Right atrium auricular region (tissue), 2 donors: Measurements from ENCODE around the gene GNG11. TPM values are rescaled to one million over a fixed set of nuclear protein-coding genes. Genes with fewer than 3 reads are reported as not detected.

ENCODE experiments used
- DNase-seq: peaks from one replicate; pipeline ENCODE4 v3.0.0-alpha.2; 2019; ENCODE audit warnings: low spot score
- H3K27ac ChIP-seq, 2 donors: fragments of 200-600 bp; sonication (generic); 1 replicate in 1 of 2; 2 replicates in 1 of 2; pipeline ENCODE4 v1.5.1; 2016 to 2019
- H3K27me3 ChIP-seq, 2 donors: fragments of 200-600 bp; sonication (generic); one replicate each; pipeline versions ENCODE4 v1.5.1 to v1.6.0; 2017 to 2019
- H3K36me3 ChIP-seq: fragments of 200-600 bp; sonication (generic); one replicate; pipeline ENCODE4 v1.5.1; 2016
- H3K4me1 ChIP-seq, 2 donors: fragments of 200-600 bp; sonication (generic); one replicate each; pipeline versions ENCODE4 v1.5.1 to v1.6.0; 2017 to 2019
- H3K4me3 ChIP-seq, 2 donors: fragments of 200-600 bp; sonication (generic); 1 replicate in 1 of 2; 2 replicates in 1 of 2; pipeline ENCODE4 v1.5.1; 2017 to 2019; ENCODE audit warnings: mild to moderate bottlenecking in 1 of 2, moderate library complexity in 1 of 2
- H3K9me3 ChIP-seq, 2 donors: fragments of 200-600 bp; sonication (generic); one replicate each; pipeline ENCODE4 v1.5.1; 2019
- CTCF ChIP-seq, 2 donors: fragments of 200-600 bp; sonication (generic); IDR thresholded peaks; one replicate each; pipeline ENCODE4 v1.5.1; 2019; ENCODE audit warnings: antibody characterized with exemption in 2 of 2
- total RNA-seq, 2 donors: library from RNA; depleted of rRNA; stranded (reverse); fragments of >200 nt; gene quantifications; one replicate each; pipeline ENCODE4 v1.1.0, GENCODE V29; 2016

GNG11 gene
- total RNA-seq, 2 donors from 2014 or later, result 18.2 to 21.8 TPM

DNA sequence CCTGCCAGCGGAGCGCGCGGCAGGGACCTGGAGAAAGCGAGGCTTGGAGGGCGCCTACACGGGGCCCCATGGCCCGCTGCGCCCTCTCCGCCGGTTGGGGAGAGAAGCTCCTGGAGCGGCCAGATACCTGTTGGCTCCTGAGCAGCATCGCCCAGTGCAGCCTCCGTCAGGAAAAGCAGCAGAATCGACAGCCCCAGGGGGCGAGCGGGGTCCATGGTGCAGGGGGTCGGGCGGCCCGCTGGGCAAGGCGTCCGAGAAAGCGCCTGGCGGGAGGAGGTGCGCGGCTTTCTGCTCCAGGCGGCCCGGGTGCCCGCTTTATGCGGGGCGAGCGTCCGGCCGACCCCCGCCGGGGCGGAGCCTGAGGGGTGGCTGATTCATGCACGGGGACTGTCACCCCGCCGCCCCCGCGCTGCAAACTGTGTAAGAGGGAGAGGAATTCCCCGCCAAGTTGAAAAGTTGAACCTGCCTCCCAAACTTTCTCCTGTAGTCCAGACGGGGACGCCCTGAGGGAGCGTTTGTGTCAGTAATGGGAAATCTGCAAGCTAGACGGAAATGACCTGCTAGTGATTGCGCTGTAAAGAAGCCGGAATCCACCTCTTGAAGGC is 31.0 kb upstream of the GNG11 start, which contains the start of gene TFPI2:
TSS of gene TFPI2 (minus strand) at position 290 of the 605 bp plus-strand sequence. CDS start at position 215, 75 bp downstream.
- TF ChIP-seq CTCF (IDR thresholded peaks at IDR 0.05), result no peak
- Histone ChIP-seq H3K36me3 (no peaks in the 10 kb centered on the region), H3K4me3 (peak within 1 kb of the TSS; percentile 44 to 61), H3K4me1 (peaks cover 0 to 22% of the 10 kb centered on the region in 2 donors), H3K27ac (peak within 1 kb of the TSS in 1 of 2 donors; percentile 42), H3K9me3 (no peaks in the 10 kb centered on the region), H3K27me3 (no peaks in the 10 kb centered on the region)
- no peak for DNase-seq

GRCh38 chr7:93894426-93894825 is 27.1 kb upstream of the GNG11 start:
- peaks cover 0 to 22% of the 10 kb centered on the region in 2 donors for H3K4me1 ChIP-seq
- no peaks in the 10 kb centered on the region for H3K9me3 ChIP-seq
- no peak overlapping the region for H3K4me3 ChIP-seq
- H3K36me3 ChIP-seq, result no peaks in the 10 kb centered on the region
- H3K27ac ChIP-seq, result no peak overlapping the region
- DNase-seq, result no peak
- H3K27me3 ChIP-seq, result no peaks in the 10 kb centered on the region
- no peak for TF ChIP-seq CTCF (IDR thresholded peaks at IDR 0.05)

GRCh38 chr7:93894966-93895640 is 26.4 kb upstream of the GNG11 start:
- Histone ChIP-seq H3K9me3 (no peaks in the 10 kb centered on the region), H3K27me3 (no peaks in the 10 kb centered on the region), H3K4me3 (no peak overlapping the region), H3K27ac (no peak overlapping the region), H3K4me1 (peaks cover 0 to 18% of the 10 kb centered on the region in 2 donors), H3K36me3 (no peaks in the 10 kb centered on the region)
- DNase-seq, result no peak
- TF ChIP-seq CTCF (IDR thresholded peaks at IDR 0.05), result no peak

- no peak for TF ChIP-seq CTCF (IDR thresholded peaks at IDR 0.05)
- H3K36me3 ChIP-seq, result no peaks in the 10 kb centered on the region
- DNase-seq, result no peak
- H3K27ac ChIP-seq, result no peak overlapping the region
- H3K4me1 ChIP-seq, result peaks cover 0 to 10% of the 10 kb centered on the region in 2 donors
- no peak overlapping the region for H3K4me3 ChIP-seq
- no peaks in the 10 kb centered on the region for H3K27me3 ChIP-seq
- no peaks in the 10 kb centered on the region for H3K9me3 ChIP-seq
Measured at GRCh38 chr7:93895859-93896600, 25.5 kb upstream of the GNG11 start.

DNA sequence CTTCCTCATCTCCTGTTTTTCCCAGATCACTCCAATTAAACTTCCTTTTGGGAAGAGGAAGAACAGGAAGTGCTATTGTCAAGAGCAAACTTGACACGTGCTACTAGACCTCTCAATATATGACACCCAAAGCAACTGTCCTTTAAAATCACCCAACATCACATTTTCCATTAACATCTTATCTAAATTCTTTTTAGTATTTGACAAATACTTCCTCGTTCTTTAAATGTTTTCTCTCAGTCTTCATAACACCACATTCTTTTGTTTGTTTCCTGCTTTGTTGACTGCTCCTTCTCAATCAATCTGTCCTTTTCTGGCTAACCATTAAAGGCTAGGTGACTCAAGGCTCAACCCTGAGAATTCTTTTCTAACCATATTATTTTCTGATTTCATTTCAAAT is 23.9 kb upstream of the GNG11 start:
- Histone ChIP-seq H3K9me3 (no peaks in the 10 kb centered on the region), H3K27ac (no peak overlapping the region), H3K27me3 (no peaks in the 10 kb centered on the region), H3K36me3 (no peaks in the 10 kb centered on the region), H3K4me3 (no peak overlapping the region), H3K4me1 (peaks cover 0 to 10% of the 10 kb centered on the region in 2 donors)
- no peak for DNase-seq
- no peak for TF ChIP-seq CTCF (IDR thresholded peaks at IDR 0.05)
